HG03108 (cell line): ENCODE measurements around the gene BBLN.
"Not testable (repeated sequence)": the region's sequence is repeated elsewhere in the genome, so short reads cannot be mapped to it uniquely, and the experiment has no call there.

Experiments used
- ATAC-seq: cut with Tn5 transposase; IDR thresholded peaks from one replicate; pipeline ENCODE4 v1.9.1; 2021; ENCODE audit warnings: moderate library complexity; ENCODE audit not compliant: unreplicated experiment

The BBLN gene

GRCh38 chr9:128159784-128160602, at the start of gene BBLN:
Gene BBLN (plus strand): TSS chr9:128160265. CDS start chr9:128160408, 143 bp downstream.
- ATAC-seq, result peak; percentile 76

- ATAC-seq, result not testable (repeated sequence)
Observed at GRCh38 chr9:128111726-128112125, 48.3 kb upstream of the BBLN start.

- ATAC-seq, result no peak
Observed at GRCh38 chr9:128113526-128114325, 46.3 kb upstream of the BBLN start.

- ATAC-seq, result no peak
Observed at GRCh38 chr9:128114326-128115186, 45.5 kb upstream of the BBLN start.

- no peak for ATAC-seq
Observed at GRCh38 chr9:128115187-128116103, 44.6 kb upstream of the BBLN start.

- ATAC-seq, result no peak
Observed at GRCh38 chr9:128116104-128117083, 43.7 kb upstream of the BBLN start.

- no peak for ATAC-seq
Observed at GRCh38 chr9:128117613-128118471, 42.2 kb upstream of the BBLN start.

- no peak for ATAC-seq
Observed at GRCh38 chr9:128118472-128118857, 41.6 kb upstream of the BBLN start.

GRCh38 chr9:128118971-128119665, 40.9 kb upstream of the BBLN start:
- ATAC-seq, result no peak

GRCh38 chr9:128120061-128120740, 39.9 kb upstream of the BBLN start:
- ATAC-seq, result no peak

GRCh38 chr9:128120741-128121465, 39.2 kb upstream of the BBLN start:
- ATAC-seq, result no peak

GRCh38 chr9:128121466-128121810, 38.6 kb upstream of the BBLN start:
- no peak for ATAC-seq

GRCh38 chr9:128121924-128122808, 37.9 kb upstream of the BBLN start:
- ATAC-seq, result no peak

- ATAC-seq, result no peak
Observed at GRCh38 chr9:128122809-128123175, 37.3 kb upstream of the BBLN start.

- no peak for ATAC-seq
Observed at GRCh38 chr9:128123451-128124080, 36.5 kb upstream of the BBLN start.
